GM19025 (cell line): ENCODE data around the gene PJA2.

ENCODE experiments used
- ATAC-seq: cut with Tn5 transposase; IDR thresholded peaks from one replicate; pipeline ENCODE4 v1.9.1; 2021; ENCODE audit warnings: mild to moderate bottlenecking, low read depth, moderate library complexity; ENCODE audit not compliant: unreplicated experiment

Gene PJA2

GRCh38 chr5:109408991-109409843 is 557 bp downstream of the PJA2 start:
- peak; percentile 13 for ATAC-seq

GRCh38 chr5:109407913-109408312 is 1.9 kb downstream of the PJA2 start:
- ATAC-seq = no peak

- ATAC-seq = no peak
Observed at GRCh38 chr5:109406719-109407118, 3.1 kb downstream of the PJA2 start.

- ATAC-seq = no peak
Observed at GRCh38 chr5:109404428-109404960, 5.3 kb downstream of the PJA2 start.

- ATAC-seq = no peak
Observed at GRCh38 chr5:109403469-109403868, 6.3 kb downstream of the PJA2 start.

- ATAC-seq = no peak
Observed at GRCh38 chr5:109399092-109399759, 10.5 kb downstream of the PJA2 start.

- no peak for ATAC-seq
Observed at GRCh38 chr5:109396965-109397364, 12.8 kb downstream of the PJA2 start.

GRCh38 chr5:109394806-109395205 is 15.0 kb downstream of the PJA2 start:
- ATAC-seq = no peak

GRCh38 chr5:109390188-109390587 is 19.6 kb downstream of the PJA2 start:
- no peak for ATAC-seq

GRCh38 chr5:109388407-109388806 is 21.4 kb downstream of the PJA2 start:
- no peak for ATAC-seq

- no peak for ATAC-seq
Observed at GRCh38 chr5:109387408-109387974, 22.3 kb downstream of the PJA2 start.

- no peak for ATAC-seq
Observed at GRCh38 chr5:109378095-109378494, 31.7 kb downstream of the PJA2 start.

GRCh38 chr5:109374625-109375024 is 35.1 kb downstream of the PJA2 start:
- ATAC-seq = no peak

GRCh38 chr5:109373932-109374331 is 35.8 kb downstream of the PJA2 start:
- no peak for ATAC-seq

- ATAC-seq = no peak
Observed at GRCh38 chr5:109370343-109370742, 39.4 kb downstream of the PJA2 start.

GRCh38 chr5:109365653-109366052 is 44.1 kb downstream of the PJA2 start:
- no peak for ATAC-seq

- ATAC-seq = no peak
Observed at GRCh38 chr5:109364977-109365376, 44.8 kb downstream of the PJA2 start.

GRCh38 chr5:109359642-109360041 is 50.1 kb downstream of the PJA2 start:
- ATAC-seq = no peak

GRCh38 chr5:109357807-109358206 is 52.0 kb downstream of the PJA2 start:
- ATAC-seq = no peak

GRCh38 chr5:109354761-109355160 is 55.0 kb downstream of the PJA2 start:
- no peak for ATAC-seq
